ENCODE data around the gene EPHB1. TPM values are rescaled to one million over a fixed set of nuclear protein-coding genes. Genes with fewer than 3 reads are reported as not detected.

Gene EPHB1
- total RNA-seq, 1 experiment from 2014 or later: 2.8 TPM

DNA sequence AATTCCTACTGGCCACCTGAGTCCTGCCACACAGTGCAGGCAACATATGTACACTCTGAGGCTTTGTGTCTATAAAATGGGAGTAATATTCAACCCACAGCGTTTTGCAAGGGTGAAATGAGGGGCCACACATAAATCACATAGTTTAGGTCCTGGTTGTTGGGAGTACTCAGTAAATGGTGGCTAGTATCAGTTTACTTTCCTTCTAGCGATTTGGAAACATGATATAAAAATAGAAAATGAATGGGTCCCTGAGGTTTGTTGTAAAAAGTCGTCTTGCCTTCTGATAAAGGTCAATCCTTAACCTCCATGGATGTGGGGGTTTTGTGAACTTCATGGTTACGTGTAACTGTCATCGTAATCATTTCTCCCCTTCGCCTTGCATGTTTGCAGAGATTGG lies 472.4 kb downstream of the EPHB1 start:
- no peaks in the 10 kb centered on the region for H3K79me1 ChIP-seq (ENCODE audit: insufficient read depth, low read depth, low read length, poor library complexity, severe bottlenecking)
- Mint-ChIP-seq H3K27ac (no peak overlapping the region), H3K4me1 (peaks cover 29 to 30% of the 10 kb centered on the region in 2 experiments), H3K36me3 (ENCODE audit: insufficient read depth in 1 of 3, low read depth in 3 of 3) (peaks cover 0 to 3% (median 0%) of the 10 kb centered on the region in 3 experiments; a peak in 1 of 7 replicates), H3K4me3 (no peak overlapping the region), H3K9me3 (no peaks in the 10 kb centered on the region), H3K27me3 (ENCODE audit: low read depth) (no peaks in the 10 kb centered on the region; the same call in 1 of the 2 replicates)
- H3K27me3 ChIP-seq (ENCODE audit: insufficient read depth, low read length): no peaks in the 10 kb centered on the region
- no peaks in the 10 kb centered on the region for H4K20me1 ChIP-seq (ENCODE audit: control insufficient read depth, insufficient read depth, insufficient read length)
- no peak overlapping the region for H2AK5ac ChIP-seq (ENCODE audit: insufficient read length, low read length)
- H3K9me3 ChIP-seq (ENCODE audit: control insufficient read depth, low read depth, low read length): no peaks in the 10 kb centered on the region
- H2BK12ac ChIP-seq (ENCODE audit: insufficient read length, low read depth, low read length): no peak overlapping the region
- no peak overlapping the region for H3K56ac ChIP-seq (ENCODE audit: insufficient read length, low read depth, low read length)
- no peak overlapping the region for H4K91ac ChIP-seq (ENCODE audit: insufficient read length, low read depth, low read length)
- no peak overlapping the region for H3K27ac ChIP-seq (ENCODE audit: insufficient read length, low read depth, low read length)
- no peaks in the 10 kb centered on the region for H3K23me2 ChIP-seq (ENCODE audit: insufficient read length, low read depth, low read length, poor library complexity, severe bottlenecking)
- no peak overlapping the region for H4K8ac ChIP-seq (replicated peaks; ENCODE audit: insufficient read length, low read depth, low read length)
- peaks cover 7% of the 10 kb centered on the region; the same call in 1 of the 2 replicates for H3K4me1 ChIP-seq (ENCODE audit: insufficient read depth, low read length)
- no peaks in the 10 kb centered on the region for H3K79me2 ChIP-seq (ENCODE audit: insufficient read depth, low read length)
- TF ChIP-seq, protein P1, sequence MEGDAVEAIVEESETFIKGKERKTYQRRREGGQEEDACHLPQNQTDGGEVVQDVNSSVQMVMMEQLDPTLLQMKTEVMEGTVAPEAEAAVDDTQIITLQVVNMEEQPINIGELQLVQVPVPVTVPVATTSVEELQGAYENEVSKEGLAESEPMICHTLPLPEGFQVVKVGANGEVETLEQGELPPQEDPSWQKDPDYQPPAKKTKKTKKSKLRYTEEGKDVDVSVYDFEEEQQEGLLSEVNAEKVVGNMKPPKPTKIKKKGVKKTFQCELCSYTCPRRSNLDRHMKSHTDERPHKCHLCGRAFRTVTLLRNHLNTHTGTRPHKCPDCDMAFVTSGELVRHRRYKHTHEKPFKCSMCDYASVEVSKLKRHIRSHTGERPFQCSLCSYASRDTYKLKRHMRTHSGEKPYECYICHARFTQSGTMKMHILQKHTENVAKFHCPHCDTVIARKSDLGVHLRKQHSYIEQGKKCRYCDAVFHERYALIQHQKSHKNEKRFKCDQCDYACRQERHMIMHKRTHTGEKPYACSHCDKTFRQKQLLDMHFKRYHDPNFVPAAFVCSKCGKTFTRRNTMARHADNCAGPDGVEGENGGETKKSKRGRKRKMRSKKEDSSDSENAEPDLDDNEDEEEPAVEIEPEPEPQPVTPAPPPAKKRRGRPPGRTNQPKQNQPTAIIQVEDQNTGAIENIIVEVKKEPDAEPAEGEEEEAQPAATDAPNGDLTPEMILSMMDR (conservative IDR thresholded peaks at IDR 0.05): no peak
- no peak overlapping the region for H3K14ac ChIP-seq (ENCODE audit: insufficient read depth, low read length)
- H2BK15ac ChIP-seq (ENCODE audit: low read depth, low read length): no peak overlapping the region
- H2BK5ac ChIP-seq (ENCODE audit: insufficient read length, low read length): no peak overlapping the region
- no peak overlapping the region for H4K5ac ChIP-seq (ENCODE audit: insufficient read length, low read depth, low read length)
- H3K18ac ChIP-seq (ENCODE audit: insufficient read length, low read depth, low read length): no peak overlapping the region
- WGBS (ENCODE audit: extremely low coverage, insufficient read length, low lambda C conversion rate): no CpG with 5 or more reads among the region's 6 CpGs
- H3K9ac ChIP-seq (ENCODE audit: extremely low read depth, insufficient read length, low read length): no peak overlapping the region
- no peak overlapping the region for H3K4ac ChIP-seq (ENCODE audit: low read depth, low read length)
- H2AFZ ChIP-seq (ENCODE audit: low read length): no peak overlapping the region
- H3K23ac ChIP-seq (ENCODE audit: insufficient read length, low read depth, low read length): no peak overlapping the region
- no peak overlapping the region for H3T11ph ChIP-seq (ENCODE audit: low read length)
- H2BK20ac ChIP-seq (ENCODE audit: low read depth, low read length, poor library complexity, severe bottlenecking): no peak overlapping the region
- no peak overlapping the region for H3K4me2 ChIP-seq (ENCODE audit: insufficient read depth, insufficient read length, low read length)
- no peak overlapping the region for H2BK120ac ChIP-seq (ENCODE audit: low read depth, low read length, poor library complexity, severe bottlenecking)
- DNase-seq: no peak

Data from H9 (cell line).